HG03108 (cell line): ENCODE measurements around the gene EDC4.
"Not testable (repeated sequence)": the region's sequence is repeated elsewhere in the genome, so short reads cannot be mapped to it uniquely, and the experiment has no call there.

Experiments
- ATAC-seq: cut with Tn5 transposase; IDR thresholded peaks from one replicate; pipeline ENCODE4 v1.9.1; 2021; ENCODE audit warnings: moderate library complexity; ENCODE audit not compliant: unreplicated experiment

EDC4 gene

DNA sequence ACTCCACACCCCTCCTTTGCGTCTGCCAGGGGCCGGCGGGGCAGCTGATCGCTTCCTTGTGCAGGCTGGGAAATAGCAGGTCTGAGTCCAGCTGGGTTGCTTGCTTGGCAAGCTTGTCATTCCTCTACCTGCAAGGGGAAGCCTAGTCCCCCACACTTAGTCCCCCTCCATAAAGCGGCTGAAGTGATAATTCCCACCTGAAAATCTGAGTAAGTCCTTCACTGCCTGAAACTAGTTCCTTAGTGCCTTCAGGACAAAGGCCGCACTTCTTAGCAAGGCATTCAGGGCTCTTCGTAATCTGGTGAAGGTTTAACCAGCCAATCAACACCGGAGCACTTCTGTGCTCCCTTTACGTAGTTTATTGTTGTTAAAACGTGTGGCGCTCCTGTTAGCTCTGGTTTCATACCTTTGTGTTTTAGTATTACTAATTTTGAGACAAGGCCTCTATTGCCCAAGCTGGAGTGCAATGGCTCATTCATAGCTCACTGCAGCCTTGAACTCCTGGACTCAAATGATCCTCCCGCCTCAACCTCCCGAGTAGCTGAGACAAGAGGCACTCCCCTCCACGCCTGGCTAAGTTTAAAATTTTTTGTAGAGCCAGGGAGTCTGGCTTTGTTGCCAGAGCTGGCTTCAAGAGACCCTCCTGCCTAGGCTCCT is 21.0 kb downstream of the EDC4 start:
- ATAC-seq = no peak

DNA sequence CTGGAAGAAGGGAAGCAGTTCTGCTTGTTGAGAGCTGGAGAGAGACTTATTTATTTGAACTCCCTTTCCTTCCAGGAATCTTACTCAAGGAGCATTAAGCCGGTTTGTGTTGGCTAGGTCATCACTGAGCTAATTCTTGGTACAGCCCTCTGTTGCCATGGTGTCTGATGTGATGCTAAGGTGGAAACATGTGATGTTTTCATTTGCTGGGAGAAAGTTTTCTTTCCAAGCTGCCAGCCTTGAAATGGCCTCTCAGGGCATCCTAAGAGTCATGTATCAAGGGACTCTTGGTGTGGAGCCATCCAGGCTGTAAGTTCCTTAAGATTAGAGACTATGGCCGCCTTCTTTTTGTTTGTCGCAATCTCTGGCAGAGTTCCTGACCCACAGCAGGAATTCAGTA is 24.4 kb downstream of the EDC4 start:
- ATAC-seq = no peak

DNA sequence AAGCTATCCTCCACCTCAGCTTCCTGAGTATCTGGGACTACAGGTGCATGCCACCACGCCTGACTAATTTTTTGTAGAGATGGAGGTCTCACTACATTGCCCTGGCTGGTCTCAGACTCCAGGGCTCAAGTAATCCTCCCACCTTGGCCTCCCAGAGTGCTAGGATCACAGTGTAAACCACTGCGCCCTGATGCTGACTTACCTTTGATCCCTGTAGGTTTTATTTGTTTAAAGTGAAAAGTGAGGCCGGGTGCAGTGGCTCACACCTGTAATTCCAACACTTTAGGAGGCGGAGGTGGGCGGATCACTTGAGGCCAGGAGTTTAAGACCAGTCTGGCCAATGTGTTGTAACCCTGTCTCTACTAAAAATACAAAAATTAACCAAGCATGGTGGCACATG is 28.9 kb downstream of the EDC4 start:
- ATAC-seq = no peak

DNA sequence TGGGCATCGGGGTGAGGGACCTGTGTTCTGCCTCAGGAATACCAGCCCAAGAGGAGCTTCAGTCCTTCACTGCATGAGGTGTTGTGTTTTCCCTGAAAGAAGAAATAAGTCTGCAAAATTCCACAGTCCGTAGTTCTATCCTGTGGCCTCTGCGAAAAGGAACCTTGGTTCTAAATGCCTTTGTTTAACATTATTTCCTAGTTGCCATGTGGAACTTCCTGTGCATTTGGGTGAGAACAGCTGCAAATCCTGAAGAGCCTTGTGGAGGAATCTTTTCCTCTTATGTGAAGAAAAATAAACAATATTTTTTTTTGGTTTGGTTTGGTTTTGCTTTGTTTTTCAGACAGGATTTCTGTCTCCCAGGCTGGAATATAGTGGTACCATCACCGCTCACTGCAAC is 30.0 kb downstream of the EDC4 start:
- no peak for ATAC-seq

DNA sequence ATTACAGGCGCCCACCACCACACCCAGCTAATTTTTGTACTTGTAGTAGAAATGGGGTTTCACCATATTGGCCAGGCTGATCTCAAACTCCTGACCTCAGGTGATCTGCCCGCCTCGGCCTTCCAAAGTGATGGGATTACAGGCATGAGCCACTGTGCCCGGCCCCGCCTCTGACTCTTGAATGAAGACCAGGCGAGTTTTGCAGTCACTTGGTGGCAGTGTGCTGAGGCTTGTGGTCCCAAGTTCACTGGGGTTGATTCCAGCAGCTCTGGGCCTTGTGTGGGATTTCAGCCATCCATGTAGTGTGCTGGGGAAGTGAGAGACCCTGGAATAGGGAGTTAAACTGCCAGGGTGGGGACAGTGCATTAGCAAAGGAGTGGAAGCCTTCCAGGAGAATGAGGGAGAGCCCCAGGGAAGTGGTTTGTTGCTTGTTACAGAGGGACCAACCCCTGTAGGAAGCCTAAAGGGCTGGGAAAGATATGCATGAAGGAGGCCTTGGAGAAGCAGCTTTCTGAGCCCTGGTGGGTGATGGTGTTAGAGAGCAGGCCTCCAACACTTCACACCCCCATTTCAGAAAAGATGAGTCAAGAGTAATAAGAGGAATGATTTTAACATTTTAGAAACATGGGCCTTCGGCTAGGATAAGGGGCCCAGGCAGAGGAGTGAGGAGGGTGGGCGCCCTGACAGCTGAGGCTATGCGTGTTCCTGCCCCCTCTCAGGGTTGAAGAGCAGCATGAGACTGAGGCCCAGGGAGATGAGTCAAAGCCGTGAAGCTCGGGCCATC is 34.7 kb downstream of the EDC4 start:
- no peak for ATAC-seq

DNA sequence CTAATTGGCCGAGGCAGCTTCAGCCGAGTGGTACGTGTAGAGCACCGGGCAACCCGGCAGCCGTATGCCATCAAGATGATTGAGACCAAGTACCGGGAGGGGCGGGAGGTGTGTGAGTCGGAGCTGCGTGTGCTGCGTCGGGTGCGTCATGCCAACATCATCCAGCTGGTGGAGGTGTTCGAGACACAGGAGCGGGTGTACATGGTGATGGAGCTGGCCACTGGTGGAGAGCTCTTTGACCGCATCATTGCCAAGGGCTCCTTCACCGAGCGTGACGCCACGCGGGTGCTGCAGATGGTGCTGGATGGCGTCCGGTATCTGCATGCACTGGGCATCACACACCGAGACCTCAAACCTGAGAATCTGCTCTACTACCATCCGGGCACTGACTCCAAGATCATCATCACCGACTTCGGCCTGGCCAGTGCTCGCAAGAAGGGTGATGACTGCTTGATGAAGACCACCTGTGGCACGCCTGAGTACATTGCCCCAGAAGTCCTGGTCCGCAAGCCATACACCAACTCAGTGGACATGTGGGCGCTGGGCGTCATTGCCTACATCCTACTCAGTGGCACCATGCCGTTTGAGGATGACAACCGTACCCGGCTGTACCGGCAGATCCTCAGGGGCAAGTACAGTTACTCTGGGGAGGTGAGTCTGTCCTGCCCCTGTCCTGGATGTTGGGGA is 36.3 kb downstream of the EDC4 start:
- ATAC-seq = no peak

DNA sequence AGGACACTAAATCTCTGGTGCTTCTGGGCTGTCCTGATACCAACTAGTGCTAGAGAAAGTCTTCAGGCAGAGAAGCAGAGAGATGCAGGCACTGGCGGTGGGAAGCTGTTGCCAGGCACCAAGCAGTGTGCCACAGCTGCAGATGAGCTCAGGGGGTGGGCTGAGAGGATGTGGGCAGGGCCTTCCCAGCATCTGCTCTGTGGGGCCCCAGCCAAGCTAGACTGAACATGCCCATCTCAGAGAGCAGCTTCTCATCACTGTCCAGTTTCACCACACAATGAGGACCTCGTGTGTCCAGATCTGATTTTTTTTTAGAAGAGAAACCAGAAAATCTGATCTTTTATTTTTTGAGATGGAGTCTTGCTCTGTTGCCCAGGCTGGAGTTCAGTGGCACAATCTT is 37.3 kb downstream of the EDC4 start:
- ATAC-seq = no peak

DNA sequence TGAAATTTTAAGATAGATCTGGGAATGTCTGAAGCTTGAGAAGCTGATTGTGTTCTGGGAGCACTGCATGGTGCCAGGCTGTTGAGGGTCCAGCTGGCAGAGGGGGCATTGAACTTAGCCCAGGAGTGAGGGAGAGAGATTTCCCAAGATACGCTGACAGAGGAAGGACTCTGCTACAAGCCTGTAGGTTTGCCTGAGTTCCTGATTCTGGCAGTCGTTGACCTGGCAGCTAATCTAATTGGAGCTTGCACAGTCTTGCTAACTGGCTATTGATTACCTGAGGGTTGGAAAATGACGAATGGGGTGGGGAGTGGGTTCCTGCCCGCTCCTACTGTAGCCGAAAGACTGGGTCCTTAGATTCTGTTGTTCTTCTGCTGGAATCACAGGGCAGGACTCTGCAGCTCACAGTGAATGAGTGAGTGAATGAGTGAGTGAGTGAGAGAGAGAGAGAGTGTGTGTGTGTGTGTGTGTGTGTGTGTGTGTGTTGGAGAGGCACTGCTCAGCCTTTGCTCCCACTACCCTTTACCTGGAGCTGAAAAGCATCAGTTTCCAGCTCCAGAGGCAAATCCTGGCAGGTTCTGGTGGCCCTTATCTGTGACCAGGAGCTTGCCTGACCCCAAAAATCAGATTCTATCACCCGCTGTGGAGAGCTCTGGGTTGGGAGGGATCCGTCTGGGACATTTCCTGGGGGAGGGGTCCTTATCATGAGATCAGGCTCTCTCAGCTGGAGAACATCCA is 42.1 kb downstream of the EDC4 start:
- no peak for ATAC-seq

DNA sequence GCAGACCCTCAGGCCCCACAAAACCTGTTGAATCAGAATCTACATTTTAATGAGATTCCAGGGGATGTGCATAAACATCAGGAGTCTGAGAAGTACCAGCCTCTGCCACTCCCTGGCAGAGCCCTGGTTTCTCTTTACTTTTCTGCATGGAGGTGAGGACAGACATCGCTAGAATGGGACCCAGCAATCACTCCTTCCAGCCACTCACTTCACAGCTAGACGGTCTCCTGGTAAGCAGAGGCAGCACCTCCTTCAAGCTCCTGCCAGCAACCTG is 42.6 kb downstream of the EDC4 start:
- ATAC-seq = not testable (repeated sequence)

DNA sequence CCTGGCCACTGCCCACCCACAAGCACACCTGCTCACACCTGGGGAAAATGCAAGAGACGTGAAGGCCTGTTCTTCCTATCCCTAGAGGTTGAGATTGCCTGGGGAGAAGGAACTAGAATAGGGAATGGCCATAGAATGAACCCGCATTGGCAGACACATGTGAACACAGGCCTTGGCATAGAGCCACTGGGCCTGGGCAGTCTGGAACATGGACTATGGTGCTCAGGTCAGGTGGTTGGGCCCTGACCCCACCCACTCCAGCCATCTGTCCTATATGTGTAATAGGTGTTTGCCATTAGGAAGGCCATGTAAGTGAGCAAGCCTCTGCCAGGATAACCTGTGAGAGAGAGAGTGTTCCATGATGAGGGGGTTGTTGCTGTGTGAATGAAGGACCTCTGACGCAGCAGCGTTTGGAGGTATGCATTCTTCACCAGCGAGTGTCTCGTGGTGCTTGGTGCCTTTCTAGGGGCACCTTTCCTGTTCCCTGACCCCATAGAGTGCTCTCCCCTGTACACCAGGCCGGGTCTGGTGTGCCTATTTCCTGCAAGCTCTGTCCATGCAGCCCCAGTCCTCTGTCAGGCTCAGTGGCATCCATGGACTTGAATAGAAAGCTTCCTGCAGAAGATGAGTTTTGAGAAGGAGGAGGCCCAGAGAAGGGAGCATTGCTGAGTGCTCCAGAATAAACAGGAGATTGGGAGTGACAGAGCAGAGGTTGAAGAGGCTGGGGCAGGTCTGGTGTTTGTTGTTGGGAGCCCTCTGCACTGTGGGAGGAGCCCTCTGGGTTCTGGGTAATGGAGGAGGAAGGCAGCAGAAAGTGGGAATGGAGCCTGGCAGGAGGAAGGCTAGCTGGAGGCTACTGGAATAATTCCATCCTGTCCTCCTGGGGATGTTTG is 43.2 kb downstream of the EDC4 start:
- ATAC-seq = no peak

DNA sequence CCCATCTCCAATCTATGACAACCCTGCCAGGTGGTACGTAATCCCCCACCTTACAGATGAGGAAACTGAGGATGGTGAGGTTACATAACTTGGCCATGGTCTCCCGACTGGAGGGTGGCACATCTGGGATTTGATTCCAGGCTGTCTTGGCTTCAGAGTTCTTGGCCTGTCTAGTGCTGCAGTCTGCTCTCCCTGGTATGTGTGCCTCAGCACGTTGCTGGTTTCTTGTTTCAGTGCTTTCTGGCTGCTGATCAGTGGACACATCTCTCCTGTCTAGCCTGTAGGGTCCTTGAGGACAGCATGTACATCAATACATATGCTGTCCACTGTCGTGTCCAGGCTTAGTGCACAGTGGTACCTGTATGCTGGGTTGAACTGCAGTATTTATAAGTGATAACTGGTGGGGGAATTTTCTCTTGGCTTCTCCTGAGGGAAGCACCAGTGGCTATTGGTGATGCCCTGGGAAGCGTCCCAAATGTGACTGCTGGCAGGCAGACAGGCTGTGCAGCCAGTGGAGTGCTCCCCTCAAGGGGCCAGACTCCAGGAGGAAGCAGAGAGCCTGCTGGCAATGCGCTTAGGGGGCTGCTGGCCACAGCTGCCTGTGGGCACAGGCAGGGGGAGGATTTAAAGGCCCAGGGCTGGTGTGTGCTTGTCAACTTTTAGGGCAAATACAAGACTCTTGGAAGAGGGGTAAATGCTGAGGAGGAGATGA is 44.4 kb downstream of the EDC4 start:
- no peak for ATAC-seq

DNA sequence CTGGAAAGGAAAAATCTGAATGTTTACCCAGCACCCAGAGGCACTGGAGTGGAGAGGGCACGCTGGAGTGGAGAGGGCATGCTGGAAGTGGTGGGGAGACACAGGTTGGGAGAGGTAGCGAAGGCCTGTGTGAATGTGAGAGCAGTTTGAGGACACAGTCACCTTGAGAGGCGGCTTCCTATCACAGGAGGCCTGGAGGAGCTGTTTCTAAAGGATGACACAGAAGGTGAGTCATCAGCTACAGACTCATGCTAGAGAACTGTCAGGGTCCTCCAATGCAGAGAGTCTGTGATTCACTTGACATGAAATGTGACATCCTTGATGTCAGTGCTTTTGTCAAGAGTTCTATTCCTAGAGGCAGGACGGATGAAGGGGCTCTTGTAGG is 45.0 kb downstream of the EDC4 start:
- ATAC-seq = no peak

DNA sequence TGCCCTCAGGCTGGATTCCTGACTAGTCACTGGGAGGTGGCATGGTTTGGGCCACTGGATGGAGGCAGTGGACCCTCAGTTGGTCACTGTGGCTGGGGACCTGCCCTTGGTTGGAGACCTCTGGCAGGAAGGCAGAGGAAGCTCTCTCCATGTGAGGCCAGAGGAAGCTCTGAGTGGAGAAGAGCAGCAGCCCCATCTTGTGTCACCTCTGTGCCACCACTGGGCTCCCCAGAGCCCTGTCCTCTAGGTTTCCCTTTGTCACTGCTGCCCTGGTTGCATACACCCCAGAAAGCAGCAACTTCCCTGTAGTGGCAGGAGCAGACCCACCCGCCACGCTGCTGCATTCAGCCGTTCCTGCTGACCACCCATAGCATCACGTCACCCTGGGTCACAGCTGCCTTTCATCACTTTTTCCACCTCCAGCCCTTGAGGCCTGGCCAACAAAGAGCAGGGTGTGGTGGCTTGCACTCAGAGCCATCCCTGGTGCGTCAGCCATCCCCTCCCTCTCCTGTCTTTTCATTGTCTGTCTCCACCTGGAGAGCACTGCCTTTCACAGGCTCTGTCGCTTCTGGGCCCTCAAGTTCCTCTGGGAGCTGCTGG is 46.9 kb downstream of the EDC4 start:
- ATAC-seq = no peak

DNA sequence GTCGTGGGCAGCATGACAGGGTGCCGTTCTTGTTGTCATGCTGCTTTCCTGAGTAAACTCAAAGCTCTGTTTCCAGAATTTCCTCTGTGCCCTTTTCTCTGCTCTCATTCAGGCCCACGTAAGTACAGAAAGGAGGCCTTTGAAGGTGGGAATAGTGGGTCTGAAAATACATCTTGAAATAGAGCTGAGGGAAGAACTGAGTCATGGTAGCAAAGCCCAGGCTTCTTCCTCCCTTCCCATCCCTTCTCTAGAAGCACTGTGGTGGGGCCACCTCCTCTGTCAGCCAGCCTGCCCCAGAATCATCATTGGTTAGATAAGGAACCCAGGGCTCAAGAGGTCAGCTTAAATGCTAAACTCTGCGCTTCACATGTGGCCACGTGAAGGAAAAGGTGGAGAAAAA is 49.4 kb downstream of the EDC4 start:
- ATAC-seq = no peak

DNA sequence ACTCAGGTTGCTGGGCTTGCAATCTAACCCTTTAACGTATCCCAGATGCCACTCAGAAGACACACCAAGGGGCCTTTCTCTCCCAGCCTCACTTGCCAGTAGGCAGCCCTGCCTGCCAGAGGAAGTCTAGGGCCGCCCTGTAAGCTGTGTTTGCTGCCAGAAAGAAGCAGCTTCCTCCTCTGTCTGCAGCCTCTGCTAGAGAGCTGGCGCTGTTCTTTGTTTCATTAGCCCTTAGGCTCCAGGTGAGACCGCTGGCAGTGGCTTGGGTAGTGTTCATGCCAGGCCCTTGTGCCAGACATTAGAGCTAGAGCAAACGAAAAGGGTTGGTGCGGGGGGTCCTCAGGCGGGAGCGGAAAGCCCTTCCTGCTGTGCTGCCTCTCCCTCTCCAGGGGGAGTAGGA is 49.9 kb downstream of the EDC4 start:
- ATAC-seq = no peak

DNA sequence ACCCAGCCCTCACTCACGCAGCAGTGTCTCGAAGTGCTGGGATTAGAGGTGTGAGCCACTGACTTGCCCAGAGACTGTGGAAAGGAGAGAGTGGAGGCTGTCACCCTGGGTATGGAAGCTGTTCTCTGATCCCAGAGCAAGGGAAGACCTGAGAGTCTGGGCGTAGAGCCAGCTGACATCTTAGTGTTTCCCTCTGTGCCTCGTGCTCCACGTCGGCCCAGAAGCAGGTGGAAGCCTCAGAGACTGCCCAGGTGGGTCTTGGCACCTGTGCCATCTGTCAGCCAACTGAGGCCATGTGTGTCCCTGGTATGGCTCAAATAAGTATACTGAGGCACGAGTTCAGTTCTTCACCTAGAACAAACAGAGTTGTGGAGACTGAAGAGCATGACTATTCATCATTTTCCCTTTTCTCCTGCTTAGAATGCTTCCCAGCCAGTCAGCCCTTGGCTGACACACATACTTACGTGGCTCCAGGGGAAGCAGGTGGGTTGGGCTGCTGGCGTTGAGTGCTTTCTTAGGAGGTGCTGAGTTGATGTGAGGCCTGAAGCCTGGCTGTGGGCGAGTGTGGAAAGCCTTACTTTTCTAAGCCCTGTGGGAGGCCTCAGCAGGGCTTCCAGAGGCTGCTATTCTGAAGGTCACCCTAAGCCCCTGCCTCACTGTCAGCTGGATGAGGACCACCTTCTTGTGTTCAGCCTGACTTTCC is 50.7 kb downstream of the EDC4 start:
- no peak for ATAC-seq

DNA sequence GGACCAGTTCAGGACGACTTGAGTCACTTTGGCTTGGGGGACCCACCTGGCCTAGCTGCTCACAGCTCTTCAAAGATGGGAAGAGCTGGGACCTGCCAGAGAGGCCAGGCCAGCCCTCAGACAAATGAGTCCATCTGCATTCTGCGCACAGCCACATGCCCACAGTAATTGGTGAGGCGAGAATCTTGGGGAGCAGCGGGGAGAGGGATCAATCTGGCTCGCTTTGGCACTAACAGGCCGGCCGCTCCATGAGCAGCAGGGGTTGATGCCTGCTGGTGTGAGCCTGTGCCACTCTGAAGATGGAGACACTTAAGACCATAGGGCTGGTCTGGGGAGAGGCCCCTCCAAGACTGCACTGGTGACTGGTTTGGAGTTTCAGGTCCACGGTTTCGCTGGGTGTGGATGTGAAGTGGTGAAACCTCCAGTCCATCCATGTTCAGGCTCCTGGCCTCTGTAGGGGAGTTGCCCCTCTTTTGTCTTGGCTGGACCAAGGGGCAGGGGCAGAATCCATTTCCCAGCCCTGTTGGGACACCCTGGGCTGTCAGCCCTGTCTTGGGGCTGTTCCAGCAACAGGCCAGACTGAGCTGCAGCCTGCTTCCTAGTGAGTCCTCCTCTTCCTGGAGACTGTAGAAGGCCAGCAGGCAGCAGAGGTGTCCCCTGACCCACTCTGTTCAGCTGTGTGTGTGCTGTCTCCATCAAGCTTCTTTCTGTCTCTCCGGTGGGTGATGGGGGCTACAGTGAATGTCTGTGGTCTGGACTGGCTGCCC is 51.5 kb downstream of the EDC4 start:
- ATAC-seq = no peak

DNA sequence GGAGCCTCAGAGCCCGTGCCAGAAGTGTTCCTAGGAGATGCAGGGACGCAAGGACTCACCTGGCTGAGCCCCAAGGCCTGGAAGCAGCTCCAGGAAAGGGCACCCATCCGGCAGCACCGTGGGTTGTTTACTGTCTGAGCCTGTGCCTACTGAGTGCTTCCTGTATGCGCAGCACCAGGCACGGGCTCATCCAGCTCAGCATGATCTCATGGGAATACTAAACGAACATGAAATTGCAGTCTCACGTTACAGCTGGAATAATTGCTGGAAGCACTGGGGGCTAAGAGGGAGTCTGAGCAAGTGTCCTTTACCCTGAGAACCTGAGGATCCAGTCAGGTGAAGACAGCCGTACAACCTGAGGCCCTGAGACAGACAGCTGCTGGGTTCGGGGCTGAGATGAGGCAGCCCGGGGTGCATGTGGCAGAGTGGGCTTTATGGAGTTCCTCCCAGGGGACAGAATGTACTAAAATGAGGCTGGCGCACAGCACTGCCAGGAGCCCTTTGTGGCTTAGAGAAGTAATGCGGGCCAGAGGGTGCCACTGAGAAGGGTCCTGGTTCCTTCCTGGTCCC is 53.4 kb downstream of the EDC4 start:
- ATAC-seq = no peak
